Endothelial cell (in vitro differentiated cells): ENCODE measurements around the gene MNAT1. TPM values are rescaled to one million over a fixed set of nuclear protein-coding genes. Genes with fewer than 3 reads are reported as not detected.

Experiments
- DNase-seq: peaks from one replicate; pipeline ENCODE4 v3.0.0; 2021; ENCODE audit warnings: low spot score
- H3K27ac Mint-ChIP-seq: one replicate; pipeline ENCODE4 v1.8.0; 2021; ENCODE audit warnings: mixed read lengths, inconsistent platforms; ENCODE audit not compliant: unreplicated experiment
- H3K27me3 Mint-ChIP-seq: one replicate; pipeline ENCODE4 v1.8.0; 2021; ENCODE audit warnings: mild to moderate bottlenecking, moderate library complexity, mixed read lengths, inconsistent platforms; ENCODE audit not compliant: unreplicated experiment
- H3K36me3 Mint-ChIP-seq: one replicate; pipeline ENCODE4 v1.8.0; 2021; ENCODE audit warnings: mild to moderate bottlenecking, low read depth, mixed read lengths, inconsistent platforms; ENCODE audit not compliant: unreplicated experiment
- H3K4me1 Mint-ChIP-seq: one replicate; pipeline ENCODE4 v1.8.0; 2021; ENCODE audit warnings: mild to moderate bottlenecking, mixed read lengths, inconsistent platforms; ENCODE audit not compliant: unreplicated experiment
- H3K4me3 Mint-ChIP-seq: one replicate; pipeline ENCODE4 v1.8.0; 2021; ENCODE audit warnings: mild to moderate bottlenecking, mixed read lengths, inconsistent platforms; ENCODE audit not compliant: unreplicated experiment
- H3K9me3 Mint-ChIP-seq: one replicate; pipeline ENCODE4 v1.8.0; 2021; ENCODE audit warnings: mixed read lengths, inconsistent platforms; ENCODE audit not compliant: unreplicated experiment
- long read RNA-seq: library from polyadenylated mRNA; unstranded; transcript quantifications from one replicate; pipeline ENCODE4 v2.0.0, GENCODE V29; 2020; ENCODE audit not compliant: unreplicated experiment
- total RNA-seq: library from RNA; stranded (reverse); fragmentation: NEBNext Ultra II Directional; extraction: Animal tissue kit (Norgen Biotek cat#: 25700); gene quantifications from one replicate; pipeline ENCODE4 v1.2.1, GENCODE V29; 2021; ENCODE audit not compliant: unreplicated experiment
- TF ChIP-seq, protein P1 (sequence below): fragments of 200-600 bp; sonication (generic); IDR thresholded peaks from one replicate; pipeline ENCODE4 v1.5.0; 2021; ENCODE audit warnings: antibody characterized with exemption; ENCODE audit not compliant: unreplicated experiment

The MNAT1 gene
- 27.8 TPM for total RNA-seq
- long read RNA-seq, transcript MNAT1-201 (8 exons, 2,635 nt) = major isoform, 5 of 9 reads
- long read RNA-seq, partial matches to known transcripts = 1 of 9 reads
- long read RNA-seq, other reads (novel, unspliced or antisense) = 1 of 9 reads

GRCh38 chr14:60734465-60735242 lies at the start of gene MNAT1:
TSS of gene MNAT1 (plus strand) at chr14:60734761. CDS start at chr14:60734863, 102 bp downstream.
- TF ChIP-seq, protein P1, sequence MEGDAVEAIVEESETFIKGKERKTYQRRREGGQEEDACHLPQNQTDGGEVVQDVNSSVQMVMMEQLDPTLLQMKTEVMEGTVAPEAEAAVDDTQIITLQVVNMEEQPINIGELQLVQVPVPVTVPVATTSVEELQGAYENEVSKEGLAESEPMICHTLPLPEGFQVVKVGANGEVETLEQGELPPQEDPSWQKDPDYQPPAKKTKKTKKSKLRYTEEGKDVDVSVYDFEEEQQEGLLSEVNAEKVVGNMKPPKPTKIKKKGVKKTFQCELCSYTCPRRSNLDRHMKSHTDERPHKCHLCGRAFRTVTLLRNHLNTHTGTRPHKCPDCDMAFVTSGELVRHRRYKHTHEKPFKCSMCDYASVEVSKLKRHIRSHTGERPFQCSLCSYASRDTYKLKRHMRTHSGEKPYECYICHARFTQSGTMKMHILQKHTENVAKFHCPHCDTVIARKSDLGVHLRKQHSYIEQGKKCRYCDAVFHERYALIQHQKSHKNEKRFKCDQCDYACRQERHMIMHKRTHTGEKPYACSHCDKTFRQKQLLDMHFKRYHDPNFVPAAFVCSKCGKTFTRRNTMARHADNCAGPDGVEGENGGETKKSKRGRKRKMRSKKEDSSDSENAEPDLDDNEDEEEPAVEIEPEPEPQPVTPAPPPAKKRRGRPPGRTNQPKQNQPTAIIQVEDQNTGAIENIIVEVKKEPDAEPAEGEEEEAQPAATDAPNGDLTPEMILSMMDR = no peak
- peaks cover 17% of the 10 kb centered on the region for H3K4me1 Mint-ChIP-seq
- no peaks in the 10 kb centered on the region for H3K9me3 Mint-ChIP-seq
- peak within 1 kb of the TSS; percentile 96 for H3K27ac Mint-ChIP-seq
- peak; percentile 80 for DNase-seq
- H3K4me3 Mint-ChIP-seq = peak within 1 kb of the TSS; percentile 100
- peaks cover 5% of the 10 kb centered on the region for H3K27me3 Mint-ChIP-seq
- H3K36me3 Mint-ChIP-seq = no peaks in the 10 kb centered on the region

- no peaks in the 10 kb centered on the region for H3K9me3 Mint-ChIP-seq
- H3K4me1 Mint-ChIP-seq = peaks cover 11% of the 10 kb centered on the region
- no peak overlapping the region for H3K4me3 Mint-ChIP-seq
- no peaks in the 10 kb centered on the region for H3K36me3 Mint-ChIP-seq
- TF ChIP-seq, protein P1 = no peak
- H3K27ac Mint-ChIP-seq = no peak overlapping the region
- no peak for DNase-seq
- peaks cover 5% of the 10 kb centered on the region for H3K27me3 Mint-ChIP-seq
Measured at GRCh38 chr14:60686865-60687264, 47.7 kb upstream of the MNAT1 start.

DNA sequence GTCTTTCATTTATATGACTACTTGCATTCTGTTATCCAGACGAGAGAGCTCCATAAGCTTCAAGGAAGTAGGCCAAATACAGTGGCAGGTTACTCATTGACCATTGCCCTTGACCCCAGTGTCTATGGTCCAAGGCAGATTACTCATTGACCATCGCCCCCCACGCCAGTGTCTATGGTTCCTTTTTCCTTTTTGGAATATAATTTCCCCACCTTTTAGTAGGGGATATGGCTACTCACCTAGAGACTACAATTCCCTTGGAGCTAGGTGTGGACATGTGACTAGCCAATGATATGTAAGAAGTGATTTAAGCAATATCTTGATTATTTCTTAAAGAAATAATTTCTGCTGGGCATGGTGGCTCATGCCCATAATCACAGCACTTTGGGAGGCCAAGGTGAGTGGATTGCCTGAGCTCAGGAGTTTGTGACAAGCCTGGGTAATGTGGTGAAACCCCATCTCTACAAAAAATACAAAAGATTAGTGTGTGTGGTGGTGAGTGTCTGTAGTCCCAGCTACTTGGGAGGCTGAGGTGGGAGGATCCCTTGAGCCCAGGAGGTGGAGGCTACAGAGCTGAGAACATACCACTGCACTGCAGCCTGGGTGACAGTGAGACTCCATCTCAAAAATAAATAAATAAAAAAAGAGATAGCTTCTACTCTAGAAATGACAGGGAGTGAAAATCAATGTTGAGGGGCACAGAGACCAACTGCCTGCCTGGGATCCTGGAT lies 43.0 kb upstream of the MNAT1 start:
- peaks cover 5% of the 10 kb centered on the region for H3K27me3 Mint-ChIP-seq
- TF ChIP-seq, protein P1 = no peak
- H3K4me3 Mint-ChIP-seq = no peak overlapping the region
- no peaks in the 10 kb centered on the region for H3K9me3 Mint-ChIP-seq
- DNase-seq = no peak
- H3K27ac Mint-ChIP-seq = no peak overlapping the region
- H3K4me1 Mint-ChIP-seq = peaks cover 16% of the 10 kb centered on the region
- no peaks in the 10 kb centered on the region for H3K36me3 Mint-ChIP-seq

DNA sequence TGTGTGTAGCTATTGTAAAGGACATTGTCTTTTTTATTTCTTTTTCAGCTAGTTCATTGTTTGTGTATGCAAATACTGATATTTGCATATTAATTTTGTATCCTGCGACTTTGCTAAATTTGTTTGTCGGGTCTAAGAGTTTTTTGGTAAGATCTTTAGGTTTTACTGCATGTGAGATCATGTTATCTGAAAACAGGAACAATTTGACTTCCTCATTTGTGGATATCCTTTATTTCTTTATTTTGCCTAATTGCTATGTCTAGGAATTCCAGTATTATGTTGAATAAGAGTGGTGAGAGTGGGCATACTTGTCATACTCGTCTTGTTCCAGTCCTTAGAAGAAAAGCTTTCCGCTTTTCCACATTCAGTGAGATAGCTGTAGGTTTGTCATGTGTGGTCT lies 39.2 kb upstream of the MNAT1 start:
- Mint-ChIP-seq H3K4me3 (no peak overlapping the region), H3K9me3 (no peaks in the 10 kb centered on the region), H3K36me3 (no peaks in the 10 kb centered on the region), H3K27ac (no peak overlapping the region), H3K27me3 (no peaks in the 10 kb centered on the region), H3K4me1 (peaks cover 5% of the 10 kb centered on the region)
- TF ChIP-seq, protein P1 = no peak
- no peak for DNase-seq
